ENCODE results near the gene PTP4A2.
"Not testable (repeated sequence)": the region's sequence is repeated elsewhere in the genome, so short reads cannot be mapped to it uniquely, and the experiment has no call there.

The PTP4A2 gene

DNA sequence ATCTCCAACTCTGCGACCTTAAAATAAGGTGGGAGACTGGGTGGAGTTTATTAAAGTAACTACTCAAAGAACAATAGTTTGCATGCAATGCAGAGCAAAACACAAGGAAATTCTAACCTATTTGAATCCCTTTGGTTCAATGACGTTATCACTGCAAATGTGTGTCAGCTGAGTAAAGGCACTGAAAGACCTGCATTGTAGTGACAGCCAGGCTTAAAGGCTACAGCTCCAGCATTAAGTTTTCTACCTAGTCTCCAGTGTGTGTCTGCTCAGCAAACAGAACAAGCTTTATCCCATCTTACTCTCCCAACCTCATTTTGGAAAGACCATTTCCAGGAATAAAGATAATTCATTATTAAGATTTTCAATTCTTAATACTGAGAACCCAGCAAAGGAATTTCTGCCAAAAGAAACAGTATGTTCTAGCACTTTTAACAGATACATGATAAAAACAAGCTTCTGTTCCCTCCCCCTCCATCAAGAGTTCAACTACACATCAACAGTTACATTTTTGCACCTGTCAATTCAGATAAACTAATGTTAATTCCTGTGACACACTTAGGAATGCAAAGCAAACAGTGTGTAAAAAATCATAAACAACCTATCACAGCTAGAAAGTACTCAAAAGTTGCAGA, 14.2 kb downstream of the PTP4A2 start:
- no peak for DNase-seq

GRCh38 chr1:31920956-31921355, 17.2 kb downstream of the PTP4A2 start:
- no peak for DNase-seq

- DNase-seq: no peak
Measured at GRCh38 chr1:31919591-31919990, 18.6 kb downstream of the PTP4A2 start.

DNA sequence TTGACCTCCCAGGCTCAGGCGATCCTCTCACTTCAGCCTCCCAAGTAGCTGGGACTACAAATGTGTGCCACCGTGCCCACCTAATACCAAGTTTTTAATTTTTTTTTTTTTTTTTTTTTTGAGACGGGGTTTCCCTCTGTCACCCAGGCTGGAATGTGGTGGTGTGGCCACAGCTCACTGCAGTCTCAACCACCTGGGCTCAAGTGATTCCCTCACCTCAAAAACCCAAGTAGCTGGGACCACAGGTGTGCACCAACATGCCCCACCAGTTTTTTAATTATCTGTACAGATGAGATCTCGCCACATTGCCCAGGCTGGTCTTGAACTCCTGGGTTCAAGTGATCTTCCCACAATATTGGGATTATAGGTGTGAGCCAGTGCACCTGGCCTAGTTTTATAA, 22.7 kb downstream of the PTP4A2 start:
- no peak for DNase-seq

DNA sequence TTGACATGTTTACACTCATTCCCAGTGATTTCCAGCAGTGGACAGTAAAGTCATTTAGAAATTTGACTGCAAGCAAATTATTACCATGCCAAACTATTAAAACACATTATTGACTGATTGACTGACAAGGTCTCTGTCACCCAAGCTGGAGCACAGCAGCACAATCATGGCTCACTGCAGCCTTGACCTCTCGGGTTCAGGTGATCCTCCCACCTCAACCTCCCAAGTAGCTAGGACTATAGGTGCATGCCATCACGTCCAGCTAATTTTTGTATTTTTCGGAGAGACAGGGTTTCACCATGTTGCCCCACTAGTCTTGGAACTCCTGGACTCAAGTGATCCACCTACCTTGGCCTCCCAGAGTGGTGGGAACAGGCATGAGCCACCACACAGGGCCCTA, 24.2 kb downstream of the PTP4A2 start:
- DNase-seq: no peak

- no peak for DNase-seq
Measured at GRCh38 chr1:31912839-31913239, 25.3 kb downstream of the PTP4A2 start.

DNA sequence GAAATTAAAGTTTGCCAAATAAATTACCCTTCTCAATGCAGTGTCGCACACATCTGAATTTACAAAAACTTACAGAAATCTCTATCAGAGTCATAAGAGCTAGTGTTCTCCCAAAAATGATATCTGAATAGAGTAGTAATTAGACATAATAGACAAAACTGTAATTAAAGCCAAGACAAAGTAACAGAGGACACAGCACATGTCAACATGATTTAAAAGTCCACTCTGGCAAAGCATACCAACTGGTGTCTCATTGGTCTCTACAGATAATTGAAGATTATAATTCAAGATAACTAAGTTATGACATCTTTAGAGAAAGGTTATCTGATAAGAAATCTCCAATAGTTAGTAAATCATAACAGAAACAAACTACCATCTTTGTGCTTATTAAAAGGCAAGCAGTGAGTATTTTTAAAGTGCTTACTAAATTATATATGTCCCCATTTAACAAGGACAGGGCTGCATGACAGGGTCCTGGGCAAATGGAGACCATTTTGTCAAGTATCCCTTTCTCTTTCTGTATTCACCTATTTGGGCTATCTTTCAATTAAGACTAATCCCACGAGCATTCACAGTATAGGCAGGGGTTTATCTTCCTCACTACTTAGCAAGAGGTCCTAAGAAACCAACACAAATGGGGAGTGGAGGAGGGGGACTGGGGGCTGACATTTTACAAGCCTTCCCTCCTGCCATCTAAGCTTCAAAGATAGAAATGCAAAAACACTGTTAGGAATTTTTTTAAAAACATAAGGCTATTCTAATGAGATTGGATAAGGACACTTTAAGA, 26.0 kb downstream of the PTP4A2 start:
- DNase-seq: no peak

GRCh38 chr1:31910933-31911332, 27.2 kb downstream of the PTP4A2 start:
- DNase-seq: no peak

DNA sequence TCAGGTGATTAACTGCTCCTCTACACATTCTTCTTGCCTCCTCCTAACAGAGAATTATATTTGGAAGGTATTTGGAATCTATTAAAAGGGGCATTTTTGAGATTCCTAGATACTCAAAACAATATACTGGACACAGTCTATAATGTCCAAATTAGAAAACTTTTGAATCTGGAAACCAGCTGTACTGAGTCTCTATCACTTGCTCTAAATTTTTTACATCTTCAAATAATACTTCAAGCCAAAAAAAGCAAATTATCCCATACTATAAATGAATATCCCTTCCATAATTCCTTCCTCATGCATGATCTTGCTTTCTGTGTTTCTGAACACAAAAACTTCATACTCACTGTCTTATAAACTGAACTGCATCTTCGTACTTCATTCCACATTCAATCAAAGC, 28.5 kb downstream of the PTP4A2 start:
- no peak for DNase-seq

DNA sequence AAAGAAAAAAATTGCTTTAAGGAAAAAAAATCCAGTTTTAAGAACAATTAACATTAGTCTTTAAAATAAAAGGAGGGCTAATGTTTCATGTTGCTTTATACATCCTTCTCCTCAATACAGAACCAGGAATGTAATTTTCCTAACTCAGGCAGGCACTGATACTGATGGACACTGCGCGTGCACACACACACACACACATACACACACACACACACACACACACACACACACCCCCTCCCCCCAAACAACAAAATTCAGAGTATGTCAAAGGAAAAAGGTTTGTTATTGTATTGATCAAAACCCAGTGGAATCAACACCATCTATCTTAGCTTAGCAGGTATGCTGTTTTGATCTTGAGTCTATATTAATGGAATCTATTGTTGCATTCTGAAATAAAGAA, 31.6 kb downstream of the PTP4A2 start:
- DNase-seq: no peak

DNA sequence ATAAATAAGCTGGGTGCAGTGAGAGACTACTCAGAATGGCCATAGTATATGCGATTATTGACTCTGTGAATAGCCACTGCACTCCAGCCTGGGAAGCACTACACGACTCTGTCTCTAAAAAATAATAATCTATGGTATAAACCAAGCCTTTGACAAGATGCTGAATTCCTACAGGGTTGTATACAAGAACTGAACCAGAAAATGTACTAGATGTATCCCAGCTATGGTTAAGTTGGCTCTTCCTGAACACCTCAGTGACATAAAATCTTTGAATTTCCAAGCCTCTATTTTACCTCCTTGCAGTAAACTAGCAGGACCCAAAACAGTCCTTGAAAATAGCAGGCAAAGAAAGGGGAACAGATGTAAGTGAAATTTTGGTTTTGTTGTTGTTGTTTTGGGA, 32.5 kb downstream of the PTP4A2 start:
- no peak for DNase-seq

DNA sequence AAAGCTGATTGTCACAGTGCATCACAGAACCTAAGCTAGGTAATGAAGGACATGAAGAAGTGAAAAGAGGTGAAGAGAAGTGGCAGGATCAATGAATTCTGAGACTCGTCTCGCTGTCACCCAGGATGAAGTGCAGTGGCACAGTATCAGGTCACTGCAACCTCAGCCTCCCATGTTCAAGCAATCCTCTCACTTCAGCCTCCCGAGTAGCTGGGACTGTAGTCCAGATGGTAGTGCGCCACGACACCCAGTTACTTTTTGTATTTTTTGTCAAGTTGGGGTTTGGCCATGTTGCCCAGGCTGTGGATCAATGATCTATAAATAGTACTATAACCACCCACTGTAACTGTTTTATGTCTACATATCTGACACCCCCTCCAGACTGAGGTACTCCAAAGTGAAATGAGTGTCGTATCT, 33.1 kb downstream of the PTP4A2 start:
- DNase-seq: no peak

GRCh38 chr1:31904339-31905092, 33.7 kb downstream of the PTP4A2 start:
- no peak for DNase-seq

GRCh38 chr1:31902510-31902860, 35.7 kb downstream of the PTP4A2 start:
- no peak for DNase-seq

DNA sequence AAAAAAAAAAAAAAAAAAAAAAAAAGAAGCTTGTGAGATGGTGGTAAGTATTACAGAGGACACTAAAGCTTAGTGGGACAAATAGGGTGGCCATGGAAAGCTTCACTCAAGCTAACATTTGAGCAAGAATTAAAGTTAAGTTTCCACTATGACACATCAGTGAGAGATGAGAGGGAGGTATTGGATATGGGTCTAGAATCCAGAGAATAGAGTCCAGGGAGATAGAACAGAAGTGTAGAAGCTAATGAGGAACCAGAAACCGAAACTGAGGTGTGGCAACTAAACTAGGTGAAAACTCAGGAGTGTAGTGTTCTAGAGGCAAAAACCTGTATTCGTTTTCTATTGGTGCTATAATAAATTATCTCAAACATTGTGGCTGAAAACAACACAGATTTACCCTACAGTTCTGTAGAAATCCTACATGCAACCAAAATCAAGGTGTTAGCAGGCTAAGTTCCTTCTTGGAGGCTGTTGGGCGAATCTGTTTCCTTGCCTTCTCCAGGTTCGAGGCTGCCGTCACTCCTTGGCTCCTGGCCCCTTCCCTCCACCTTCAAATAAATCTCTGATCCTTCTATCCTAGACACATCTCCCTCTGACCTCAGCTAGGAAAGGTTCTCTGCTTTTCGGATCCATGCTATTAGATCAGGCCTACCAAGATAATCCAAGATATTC, 36.2 kb downstream of the PTP4A2 start:
- no peak for DNase-seq

- no peak for DNase-seq
Measured at GRCh38 chr1:31900790-31901189, 37.4 kb downstream of the PTP4A2 start.

DNA sequence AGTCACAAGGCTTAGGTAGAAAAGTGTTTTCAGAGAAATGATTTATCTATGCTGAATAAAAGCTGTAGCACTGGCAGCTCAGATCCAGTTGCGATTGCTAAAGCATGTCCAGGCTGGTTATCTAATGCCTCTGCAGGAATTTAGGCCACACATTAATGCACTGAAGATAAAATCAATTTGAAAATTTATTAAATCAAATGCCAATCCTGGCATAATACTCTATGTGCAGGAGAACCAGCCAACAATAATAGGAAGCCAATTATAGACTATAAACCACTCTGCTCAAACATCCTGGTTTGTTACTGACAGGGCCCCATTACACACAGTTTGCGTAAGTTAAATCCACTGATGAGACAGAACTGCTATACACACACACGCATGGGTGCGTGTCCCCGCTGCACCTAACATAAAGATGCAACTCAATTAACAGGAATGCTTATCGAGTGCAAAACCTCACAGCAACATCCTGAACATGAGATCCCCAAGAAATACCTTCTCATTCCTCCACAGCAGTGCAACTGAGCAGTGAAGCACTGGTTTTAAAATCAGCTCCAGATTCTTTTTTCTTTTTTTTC, 40.6 kb downstream of the PTP4A2 start:
- no peak for DNase-seq

GRCh38 chr1:31895474-31896198, 42.5 kb downstream of the PTP4A2 start:
- not testable (repeated sequence) for DNase-seq

DNA sequence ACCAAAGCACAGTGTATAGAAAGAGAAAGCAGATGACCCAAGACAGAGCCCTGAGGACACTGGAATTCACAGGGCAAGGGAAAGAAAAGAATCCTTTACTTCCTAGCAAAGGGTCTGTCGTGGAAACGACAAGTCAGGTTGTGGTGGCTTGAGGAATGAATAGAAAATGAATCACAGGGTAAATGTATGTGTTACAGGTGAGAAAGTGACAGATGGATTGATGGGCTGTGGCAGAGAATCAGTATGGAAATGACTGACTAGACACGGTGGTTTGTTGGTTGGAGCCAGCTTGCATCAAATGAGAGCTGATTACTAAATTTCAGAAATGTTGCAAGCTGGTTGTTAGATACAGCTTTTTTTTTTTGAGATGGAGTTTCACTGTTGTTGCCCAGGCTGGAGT, 46.9 kb downstream of the PTP4A2 start:
- DNase-seq: no peak

GRCh38 chr1:31888291-31888690, 49.9 kb downstream of the PTP4A2 start:
- DNase-seq: no peak

DNA sequence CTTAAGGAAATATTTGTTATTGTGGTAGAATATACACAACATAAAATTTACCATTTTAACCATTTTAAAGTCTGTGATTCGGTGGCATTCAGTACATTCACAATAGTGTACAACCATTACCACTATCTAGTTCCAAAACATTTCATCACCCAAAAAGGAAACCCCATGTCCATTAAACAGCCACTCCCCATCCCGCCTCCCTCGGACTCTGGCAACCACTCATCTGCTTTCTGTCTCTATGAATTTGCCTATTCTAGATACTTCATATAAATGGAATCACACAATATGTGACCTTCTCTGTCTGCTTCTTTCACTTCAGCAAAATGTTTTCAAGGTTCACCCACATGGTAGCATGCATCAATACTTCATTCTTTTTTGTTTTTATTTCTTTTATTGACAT, 51.3 kb downstream of the PTP4A2 start:
- no peak for DNase-seq

- DNase-seq: no peak
Measured at GRCh38 chr1:31885851-31886250, 52.3 kb downstream of the PTP4A2 start.
